B cell (primary cell): Measurements from ENCODE around the gene PLEKHA8.

Experiments
- CTCF ChIP-seq: fragments of 200-600 bp; IDR thresholded peaks from one replicate; pipeline ENCODE4 v1.8.0; 2022; ENCODE audit warnings: antibody characterized with exemption, mild to moderate bottlenecking
- EZH2 ChIP-seq: IDR thresholded peaks from 2 replicates; pipeline ENCODE4 v1.6.1; 2012; ENCODE audit warnings: borderline replicate concordance, low read depth, mild to moderate bottlenecking, moderate library complexity, low read length; ENCODE audit not compliant: insufficient read depth, poor library complexity, severe bottlenecking

GRCh38 chr7:30020535-30020934, 7.7 kb upstream of the PLEKHA8 start:
- TF ChIP-seq CTCF (no peak), EZH2 (no peak)
